Natural killer cell (primary cell): ENCODE measurements around the gene IL1RAP. TPM values are rescaled to one million over a fixed set of nuclear protein-coding genes. Genes with fewer than 3 reads are reported as not detected.

Experiments
- ATAC-seq, 3 donors: fragments of 150-1000 bp in 2 of 3; fragments of 200-7000 bp in 1 of 3; cut with Tn5 transposase; 1 replicate in 1 of 3; 2 replicates in 2 of 3; pipeline ENCODE4 v1.10.0; 2021; ENCODE audit warnings: mild to moderate bottlenecking in 2 of 3, moderate library complexity in 2 of 3
- DNase-seq, 2 donors: peaks; one replicate each; pipeline versions ENCODE4 v3.0.0 to v3.0.0-alpha.2; 2013 to 2021; ENCODE audit warnings: mixed read lengths in 1 of 2
- H3K27ac ChIP-seq: one replicate; pipeline ENCODE4 v1.5.1; 2013; ENCODE audit warnings: mild to moderate bottlenecking, low read length
- H3K27me3 ChIP-seq: one replicate; pipeline ENCODE4 v1.6.1; 2013; ENCODE audit warnings: low read length; ENCODE audit not compliant: control insufficient read depth, insufficient read depth
- H3K36me3 ChIP-seq: one replicate; pipeline ENCODE4 v1.6.1; 2013; ENCODE audit warnings: low read length; ENCODE audit not compliant: control insufficient read depth, insufficient read depth
- H3K4me1 ChIP-seq: one replicate; pipeline ENCODE4 v1.6.1; 2013; ENCODE audit warnings: low read length; ENCODE audit not compliant: control insufficient read depth, insufficient read depth
- H3K4me3 ChIP-seq: one replicate; pipeline ENCODE4 v1.5.1; 2013; ENCODE audit warnings: low read length
- H3K9me3 ChIP-seq: one replicate; pipeline ENCODE4 v1.6.1; 2013; ENCODE audit warnings: low read length; ENCODE audit not compliant: control insufficient read depth, insufficient read depth
- H3K27ac Mint-ChIP-seq, 2 donors: one replicate each; pipeline ENCODE4 v1.8.0; 2022; ENCODE audit warnings: mild to moderate bottlenecking in 2 of 2, mixed read lengths in 2 of 2, moderate library complexity in 1 of 2
- H3K27me3 Mint-ChIP-seq, 2 donors: one replicate each; pipeline ENCODE4 v1.8.0; 2022; ENCODE audit warnings: low read depth in 2 of 2, mixed read lengths in 2 of 2
- H3K36me3 Mint-ChIP-seq: one replicate; pipeline ENCODE4 v1.8.0; 2022; ENCODE audit warnings: mixed read lengths
- H3K4me1 Mint-ChIP-seq, 2 donors: one replicate each; pipeline ENCODE4 v1.8.0; 2022; ENCODE audit warnings: mixed read lengths in 2 of 2
- H3K4me3 Mint-ChIP-seq: one replicate; pipeline ENCODE4 v1.8.0; 2022; ENCODE audit warnings: mild to moderate bottlenecking, moderate library complexity, mixed read lengths
- H3K9me3 Mint-ChIP-seq, 2 donors: one replicate each; pipeline ENCODE4 v1.8.0; 2022; ENCODE audit warnings: mixed read lengths in 2 of 2
- CTCF ChIP-seq: fragments of 200-600 bp; IDR thresholded peaks from one replicate; pipeline ENCODE4 v1.8.0; 2022; ENCODE audit warnings: antibody characterized with exemption
- WGBS: methylation state at CpG from one replicate; pipeline ENCODE4 v1.1.7; 2013; ENCODE audit warnings: missing lambda C conversion rate; ENCODE audit not compliant: insufficient coverage; 5-methylcytosine and 5-hydroxymethylcytosine counted together
- intact Hi-C: fragments of 100-400 bp; cut with micrococcal nuclease; formaldehyde crosslinking; loops from one replicate; pipeline ENCODE4 v1.14.2; 2022
- total RNA-seq, 4 donors: library from RNA; stranded (reverse); fragments of 120-200 nt in 1 of 4; gene quantifications; one replicate each; pipeline versions ENCODE4 v1.2.3 to v1.2.4, GENCODE V29; 2013 to 2022

The IL1RAP gene
- total RNA-seq, 3 donors from 2014 or later (not counting 1 experiment from before 2014, with no cell fraction given): 11.4 to 19.8 (median 15.1) TPM

- DNase-seq: no peak
- no peak for ATAC-seq
- 38% methylated on average over 4 of the region's 4 CpGs for WGBS
- no peak for TF ChIP-seq CTCF
- Mint-ChIP-seq H3K27me3 (peaks cover 18 to 30% of the 10 kb centered on the region in 2 donors), H3K27ac (no peak overlapping the region), H3K9me3 (no peaks in the 10 kb centered on the region), H3K4me1 (no peaks in the 10 kb centered on the region), H3K36me3 (no peaks in the 10 kb centered on the region), H3K4me3 (no peak overlapping the region)
- Histone ChIP-seq H3K27me3 (peaks cover 2% of the 10 kb centered on the region), H3K9me3 (no peaks in the 10 kb centered on the region), H3K36me3 (no peaks in the 10 kb centered on the region), H3K4me3 (no peak overlapping the region), H3K27ac (no peak overlapping the region), H3K4me1 (no peaks in the 10 kb centered on the region)
- intact Hi-C loops: no loop called here
These were observed 9.3 kb upstream of the IL1RAP start for GRCh38 chr3:190504354-190505125.

GRCh38 chr3:190505381-190506003 is 8.4 kb upstream of the IL1RAP start:
- no peak overlapping the region for H3K27ac Mint-ChIP-seq
- H3K9me3 Mint-ChIP-seq: no peaks in the 10 kb centered on the region
- Histone ChIP-seq H3K27ac (no peak overlapping the region), H3K27me3 (peaks cover 2% of the 10 kb centered on the region), H3K4me1 (no peaks in the 10 kb centered on the region), H3K4me3 (no peak overlapping the region), H3K9me3 (no peaks in the 10 kb centered on the region), H3K36me3 (no peaks in the 10 kb centered on the region)
- no peaks in the 10 kb centered on the region for H3K4me1 Mint-ChIP-seq
- DNase-seq (no peak), ATAC-seq (no peak)
- no peak overlapping the region for H3K4me3 Mint-ChIP-seq
- 63% methylated on average over 2 of the region's 3 CpGs for WGBS
- TF ChIP-seq CTCF: no peak
- H3K36me3 Mint-ChIP-seq: no peaks in the 10 kb centered on the region
- peaks cover 18 to 29% of the 10 kb centered on the region in 2 donors for H3K27me3 Mint-ChIP-seq
- intact Hi-C loops: no loop called here

- TF ChIP-seq CTCF: no peak
- no CpG with 5 or more reads among the region's 4 CpGs for WGBS
- Histone ChIP-seq H3K4me3 (no peak overlapping the region), H3K27ac (no peak overlapping the region), H3K36me3 (no peaks in the 10 kb centered on the region), H3K27me3 (no peaks in the 10 kb centered on the region), H3K4me1 (no peaks in the 10 kb centered on the region), H3K9me3 (no peaks in the 10 kb centered on the region)
- no peak for ATAC-seq
- no peak overlapping the region for H3K27ac Mint-ChIP-seq
- peaks cover 13 to 21% of the 10 kb centered on the region in 2 donors for H3K27me3 Mint-ChIP-seq
- intact Hi-C loops: no loop called here
- no peak for DNase-seq
- no peaks in the 10 kb centered on the region for H3K36me3 Mint-ChIP-seq
- H3K4me3 Mint-ChIP-seq: no peak overlapping the region
- H3K4me1 Mint-ChIP-seq: no peaks in the 10 kb centered on the region
- no peaks in the 10 kb centered on the region for H3K9me3 Mint-ChIP-seq
These were observed 7.6 kb upstream of the IL1RAP start for GRCh38 chr3:190506271-190506670.
